ENCODE measurements around the gene MEGF11.

Gene MEGF11

GRCh38 chr15:66030650-66031049 lies 222.9 kb downstream of the MEGF11 start:
- no peak for DNase-seq (ENCODE audit: low read depth in 3 of 3)

- DNase-seq (ENCODE audit: low read depth in 3 of 3), result no peak
Observed at GRCh38 chr15:66029650-66030049, 223.9 kb downstream of the MEGF11 start.

GRCh38 chr15:66027268-66027805 lies 226.2 kb downstream of the MEGF11 start:
- no peak for DNase-seq (ENCODE audit: low read depth in 3 of 3)

GRCh38 chr15:66025972-66026371 lies 227.6 kb downstream of the MEGF11 start:
- DNase-seq (ENCODE audit: low read depth in 3 of 3), result no peak

GRCh38 chr15:66025015-66025452 lies 228.5 kb downstream of the MEGF11 start:
- no peak for DNase-seq (ENCODE audit: low read depth in 3 of 3)

GRCh38 chr15:66024116-66024515 lies 229.4 kb downstream of the MEGF11 start:
- no peak for DNase-seq (ENCODE audit: low read depth in 3 of 3)

- DNase-seq (ENCODE audit: low read depth in 3 of 3), result no peak
Observed at GRCh38 chr15:66023311-66023972, 230.1 kb downstream of the MEGF11 start.

GRCh38 chr15:66022163-66022525 lies 231.4 kb downstream of the MEGF11 start:
- no peak for DNase-seq (ENCODE audit: low read depth in 3 of 3)

GRCh38 chr15:66021496-66022162 lies 231.9 kb downstream of the MEGF11 start:
- no peak for DNase-seq (ENCODE audit: low read depth in 3 of 3)

GRCh38 chr15:66019826-66020398 lies 233.6 kb downstream of the MEGF11 start:
- DNase-seq (ENCODE audit: low read depth in 3 of 3), result no peak

- DNase-seq (ENCODE audit: low read depth in 3 of 3), result no peak
Observed at GRCh38 chr15:66019368-66019767, 234.2 kb downstream of the MEGF11 start.

GRCh38 chr15:66018488-66018797 lies 235.1 kb downstream of the MEGF11 start:
- DNase-seq (ENCODE audit: low read depth in 3 of 3), result no peak

GRCh38 chr15:66017792-66018487 lies 235.6 kb downstream of the MEGF11 start:
- no peak for DNase-seq (ENCODE audit: low read depth in 3 of 3)

GRCh38 chr15:66017000-66017399 lies 236.6 kb downstream of the MEGF11 start:
- no peak for DNase-seq (ENCODE audit: low read depth in 3 of 3)

- no peak for DNase-seq (ENCODE audit: low read depth in 3 of 3)
Observed at GRCh38 chr15:66016199-66016598, 237.4 kb downstream of the MEGF11 start.

GRCh38 chr15:66014635-66015182 lies 238.8 kb downstream of the MEGF11 start:
- no peak for DNase-seq (ENCODE audit: low read depth in 3 of 3)

- no peak for DNase-seq (ENCODE audit: low read depth in 3 of 3)
Observed at GRCh38 chr15:66014022-66014421, 239.5 kb downstream of the MEGF11 start.

GRCh38 chr15:66008940-66009562 lies 244.5 kb downstream of the MEGF11 start:
- no peak for DNase-seq (ENCODE audit: low read depth in 3 of 3)

- no peak for DNase-seq (ENCODE audit: low read depth in 3 of 3)
Observed at GRCh38 chr15:66007663-66008262, 245.8 kb downstream of the MEGF11 start.

- DNase-seq (ENCODE audit: low read depth in 3 of 3), result no peak
Observed at GRCh38 chr15:66006986-66007385, 246.6 kb downstream of the MEGF11 start.

GRCh38 chr15:66004618-66005262 lies 248.8 kb downstream of the MEGF11 start:
- no peak for DNase-seq (ENCODE audit: low read depth in 3 of 3)
